ENCODE data around the gene LARP1B. TPM values are rescaled to one million over a fixed set of nuclear protein-coding genes. Genes with fewer than 3 reads are reported as not detected.

LARP1B gene
- total and polyA plus RNA-seq, 4 donors: 17.5 to 69.6 (median 23.7) TPM

GRCh38 chr4:128191115-128191781, 130.1 kb downstream of the LARP1B start:
- Histone ChIP-seq H3K36me3 (ENCODE audit: control insufficient read depth in 4 of 4, insufficient read depth in 3 of 4, low read depth in 1 of 4, low read length in 3 of 4) (peaks cover 0 to 11% (median 3%) of the 10 kb centered on the region in 4 donors), H3K9me3 (ENCODE audit: control insufficient read depth in 4 of 4, low read length in 3 of 4) (no peaks in the 10 kb centered on the region), H3K4me1 (ENCODE audit: control insufficient read depth in 4 of 4, insufficient read depth in 4 of 4, low read length in 3 of 4) (peaks cover 0 to 5% (median 2%) of the 10 kb centered on the region in 4 donors), H3K27me3 (ENCODE audit: control insufficient read depth in 4 of 4, insufficient read depth in 4 of 4, low read length in 3 of 4) (no peaks in the 10 kb centered on the region), H3K9ac (ENCODE audit: low read depth in 1 of 2, low read length in 2 of 2) (no peak overlapping the region), H3K4me3 (ENCODE audit: low read depth in 1 of 3, low read length in 3 of 3) (no peak overlapping the region), H3K27ac (ENCODE audit: low read depth in 1 of 2, low read length in 2 of 2) (no peak overlapping the region)
- WGBS: 5% methylated on average over 5 of the region's 5 CpGs
- DNase-seq (ENCODE audit: low spot score): peak; percentile 66
- TF ChIP-seq NR2F2 (IDR thresholded peaks at IDR 0.05): no peak
- TF ChIP-seq RAD21 (IDR thresholded peaks at IDR 0.05): peak; percentile 94 to 96
- no peak for TF ChIP-seq ATF3 (IDR thresholded peaks at IDR 0.05)
- no peak for TF ChIP-seq FOXA1 (IDR thresholded peaks at IDR 0.05)
- TF ChIP-seq HNF4A (conservative IDR thresholded peaks at IDR 0.05): no peak
- TF ChIP-seq CTCF (IDR thresholded peaks at IDR 0.05; ENCODE audit: low read depth, low read length, missing input control): peak; percentile 85
- TF ChIP-seq YY1 (IDR thresholded peaks at IDR 0.05): no peak

GRCh38 chr4:128220286-128221235, 159.4 kb downstream of the LARP1B start:
- WGBS: 55% methylated on average over 8 of the region's 8 CpGs
- TF ChIP-seq RAD21 (IDR thresholded peaks at IDR 0.05) (peak; percentile 53 to 72), FOXA2 (IDR thresholded peaks at IDR 0.05) (no peak)
- H3K27me3 ChIP-seq (ENCODE audit: control insufficient read depth in 4 of 4, insufficient read depth in 4 of 4, low read length in 3 of 4): no peaks in the 10 kb centered on the region
- H3K4me3 ChIP-seq (ENCODE audit: low read depth in 1 of 3, low read length in 3 of 3): no peak overlapping the region
- H3K9ac ChIP-seq (ENCODE audit: low read depth in 1 of 2, low read length in 2 of 2): no peak overlapping the region
- no peak overlapping the region for H3K27ac ChIP-seq (ENCODE audit: low read depth in 1 of 2, low read length in 2 of 2)
- H3K9me3 ChIP-seq (ENCODE audit: control insufficient read depth in 4 of 4, low read length in 3 of 4): no peaks in the 10 kb centered on the region
- no peak for DNase-seq (ENCODE audit: low spot score)
- H3K4me1 ChIP-seq (ENCODE audit: control insufficient read depth in 4 of 4, insufficient read depth in 4 of 4, low read length in 3 of 4): no peaks in the 10 kb centered on the region
- peaks cover 0 to 3% (median 0%) of the 10 kb centered on the region in 4 donors for H3K36me3 ChIP-seq (ENCODE audit: control insufficient read depth in 4 of 4, insufficient read depth in 3 of 4, low read depth in 1 of 4, low read length in 3 of 4)

- Histone ChIP-seq H3K4me1 (ENCODE audit: control insufficient read depth in 4 of 4, insufficient read depth in 4 of 4, low read length in 3 of 4) (no peaks in the 10 kb centered on the region), H3K9ac (ENCODE audit: low read depth in 1 of 2, low read length in 2 of 2) (no peak overlapping the region), H3K27ac (ENCODE audit: low read depth in 1 of 2, low read length in 2 of 2) (no peak overlapping the region), H3K9me3 (ENCODE audit: control insufficient read depth in 4 of 4, low read length in 3 of 4) (no peaks in the 10 kb centered on the region), H3K27me3 (ENCODE audit: control insufficient read depth in 4 of 4, insufficient read depth in 4 of 4, low read length in 3 of 4) (no peaks in the 10 kb centered on the region), H3K4me3 (ENCODE audit: low read depth in 1 of 3, low read length in 3 of 3) (no peak overlapping the region), H3K36me3 (ENCODE audit: control insufficient read depth in 4 of 4, insufficient read depth in 3 of 4, low read depth in 1 of 4, low read length in 3 of 4) (peaks cover 0 to 3% (median 0%) of the 10 kb centered on the region in 4 donors)
- DNase-seq (ENCODE audit: low spot score): no peak
- TF ChIP-seq JUND (IDR thresholded peaks at IDR 0.05): no peak
- no peak for TF ChIP-seq HNF4A (conservative IDR thresholded peaks at IDR 0.05)
- TF ChIP-seq FOXA1 (IDR thresholded peaks at IDR 0.05): no peak
- TF ChIP-seq REST (IDR thresholded peaks at IDR 0.05): no peak
- TF ChIP-seq TAF1 (conservative IDR thresholded peaks at IDR 0.05): no peak
- TF ChIP-seq SP1 (IDR thresholded peaks at IDR 0.05): no peak
- no peak for TF ChIP-seq NR2F2 (IDR thresholded peaks at IDR 0.05)
- TF ChIP-seq RAD21 (IDR thresholded peaks at IDR 0.05): no peak
- no peak for TF ChIP-seq EGR1 (IDR thresholded peaks at IDR 0.05; ENCODE audit: low read depth in 2 of 2)
- no peak for TF ChIP-seq CTCF (IDR thresholded peaks at IDR 0.05; ENCODE audit: low read depth, low read length, missing input control)
- no peak for TF ChIP-seq YY1 (IDR thresholded peaks at IDR 0.05)
- TF ChIP-seq ATF3 (IDR thresholded peaks at IDR 0.05): no peak
- TF ChIP-seq FOXA2 (IDR thresholded peaks at IDR 0.05): no peak
Observed at GRCh38 chr4:128221586-128221985, 160.5 kb downstream of the LARP1B start.
